ENCODE data around the gene RBPJL. TPM values are rescaled to one million over a fixed set of nuclear protein-coding genes. Genes with fewer than 3 reads are reported as not detected.

Gene RBPJL
- total RNA-seq, 4 donors from 2014 or later, result not detected

GRCh38 chr20:45303586-45304463 lies 2.8 kb upstream of the RBPJL start:
- TF ChIP-seq, protein P1, sequence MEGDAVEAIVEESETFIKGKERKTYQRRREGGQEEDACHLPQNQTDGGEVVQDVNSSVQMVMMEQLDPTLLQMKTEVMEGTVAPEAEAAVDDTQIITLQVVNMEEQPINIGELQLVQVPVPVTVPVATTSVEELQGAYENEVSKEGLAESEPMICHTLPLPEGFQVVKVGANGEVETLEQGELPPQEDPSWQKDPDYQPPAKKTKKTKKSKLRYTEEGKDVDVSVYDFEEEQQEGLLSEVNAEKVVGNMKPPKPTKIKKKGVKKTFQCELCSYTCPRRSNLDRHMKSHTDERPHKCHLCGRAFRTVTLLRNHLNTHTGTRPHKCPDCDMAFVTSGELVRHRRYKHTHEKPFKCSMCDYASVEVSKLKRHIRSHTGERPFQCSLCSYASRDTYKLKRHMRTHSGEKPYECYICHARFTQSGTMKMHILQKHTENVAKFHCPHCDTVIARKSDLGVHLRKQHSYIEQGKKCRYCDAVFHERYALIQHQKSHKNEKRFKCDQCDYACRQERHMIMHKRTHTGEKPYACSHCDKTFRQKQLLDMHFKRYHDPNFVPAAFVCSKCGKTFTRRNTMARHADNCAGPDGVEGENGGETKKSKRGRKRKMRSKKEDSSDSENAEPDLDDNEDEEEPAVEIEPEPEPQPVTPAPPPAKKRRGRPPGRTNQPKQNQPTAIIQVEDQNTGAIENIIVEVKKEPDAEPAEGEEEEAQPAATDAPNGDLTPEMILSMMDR (IDR thresholded peaks at IDR 0.05; ENCODE audit: low read depth), result no peak

DNA sequence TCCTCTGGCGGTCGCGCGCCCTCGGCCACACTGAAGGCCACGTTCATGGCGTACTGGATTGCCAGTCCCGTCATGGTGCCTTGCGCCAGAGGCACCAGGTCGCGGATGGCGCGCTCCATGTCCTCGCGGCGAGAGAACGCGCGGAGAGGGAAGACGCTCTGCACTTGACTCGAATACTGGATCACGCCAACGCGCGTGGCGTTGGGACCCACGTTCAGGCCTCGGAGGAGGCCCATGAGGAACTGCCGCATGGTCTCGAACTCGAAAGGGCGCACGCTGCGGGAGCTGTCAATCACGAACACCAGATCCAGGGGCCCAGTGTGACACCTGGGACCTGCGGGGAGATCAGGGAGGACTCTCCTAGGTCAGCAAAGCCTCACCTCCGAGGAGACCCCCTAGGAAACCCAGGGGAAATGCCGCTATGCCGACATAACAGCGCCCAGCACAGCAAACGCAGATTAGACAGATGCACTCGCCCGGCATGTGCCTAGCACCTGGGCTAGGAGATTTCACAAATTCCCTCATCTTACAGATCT lies 2.1 kb upstream of the RBPJL start:
- TF ChIP-seq, protein P1 (IDR thresholded peaks at IDR 0.05; ENCODE audit: low read depth), result no peak

DNA sequence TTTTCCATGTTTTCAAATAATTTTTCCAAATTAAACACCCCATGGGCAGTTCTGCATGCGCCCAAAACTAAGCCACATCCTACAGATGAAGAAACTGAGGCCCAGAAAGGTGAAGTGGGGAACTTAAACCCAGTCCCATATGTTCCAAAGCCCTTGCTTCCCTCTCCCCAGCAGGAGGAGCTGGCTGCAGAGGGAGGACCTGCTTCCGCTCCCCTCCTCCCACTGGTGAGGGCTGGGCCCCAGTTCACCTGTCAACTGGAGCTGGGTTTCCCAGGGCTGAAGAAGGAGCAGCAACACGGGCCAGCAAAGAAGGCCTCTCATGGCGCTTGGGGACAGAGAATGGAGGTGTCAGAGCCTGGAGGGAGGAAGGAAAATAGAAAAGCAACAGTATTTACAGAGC lies 1.4 kb upstream of the RBPJL start:
- TF ChIP-seq, protein P1 (IDR thresholded peaks at IDR 0.05; ENCODE audit: low read depth), result no peak

DNA sequence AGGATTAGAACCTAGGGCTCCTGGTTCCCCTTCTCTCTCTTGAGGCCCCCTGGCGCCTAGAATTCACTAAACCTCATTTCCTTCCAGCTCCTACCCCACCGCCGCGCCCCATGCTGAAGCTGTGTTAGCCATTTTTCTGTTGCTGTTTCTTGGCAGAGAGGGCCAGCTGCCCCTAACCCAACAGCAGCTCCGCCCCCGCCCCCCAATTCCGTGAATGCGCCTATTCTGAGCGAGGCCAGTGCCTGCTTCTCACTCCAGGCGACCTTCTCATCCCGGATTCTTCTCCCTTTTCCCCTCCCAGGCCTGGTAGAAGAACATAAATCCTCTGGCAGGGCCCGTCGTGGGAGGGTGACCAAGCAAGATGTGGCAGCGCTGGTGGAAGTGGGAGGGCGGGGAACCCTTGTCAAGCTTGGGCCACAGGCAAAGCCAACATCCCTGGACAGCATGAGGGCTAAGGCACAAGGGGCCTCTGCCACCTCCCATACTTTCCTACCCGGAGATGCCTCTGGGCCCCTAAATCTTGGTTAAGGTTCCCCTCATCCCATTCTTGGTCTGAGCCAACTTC lies 518 bp downstream of the RBPJL start:
- TF ChIP-seq, protein P1 (IDR thresholded peaks at IDR 0.05; ENCODE audit: low read depth), result no peak

GRCh38 chr20:45308117-45308778 lies 1.6 kb downstream of the RBPJL start, which contains the start of gene MATN4:
TSS of gene MATN4 (minus strand) at chr20:45308299. CDS start at chr20:45305582, 2,717 bp downstream.
- TF ChIP-seq, protein P1 (IDR thresholded peaks at IDR 0.05; ENCODE audit: low read depth), result no peak

GRCh38 chr20:45309075-45309474 lies 2.4 kb downstream of the RBPJL start:
- TF ChIP-seq, protein P1 (IDR thresholded peaks at IDR 0.05; ENCODE audit: low read depth), result no peak

All from subcutaneous adipose tissue (tissue), 4 donors.